Inflammatory macrophage treated with lipopolysaccharide for 4 hours (primary cell): Measurements from ENCODE around the gene SNRNP70.
"Not testable (repeated sequence)": the region's sequence is repeated elsewhere in the genome, so short reads cannot be mapped to it uniquely, and the experiment has no call there.

Source experiments
- DNase-seq: peaks from one replicate; pipeline ENCODE4 v3.0.0-alpha.2; 2020

Gene SNRNP70

GRCh38 chr19:49085020-49085867 is at the start of gene SNRNP70:
Gene SNRNP70 (plus strand): TSS chr19:49085451. CDS start chr19:49086415, 964 bp downstream.
- DNase-seq = peak; percentile 99

- peak; percentile 51 for DNase-seq
Observed at GRCh38 chr19:49036815-49037214, 48.4 kb upstream of the SNRNP70 start, which contains the start of gene CGB1. Gene CGB1 (minus strand): TSS chr19:49036895. CDS start chr19:49036711, 184 bp downstream.

- not testable (repeated sequence) for DNase-seq
Observed at GRCh38 chr19:49038111-49038510, 47.1 kb upstream of the SNRNP70 start.

GRCh38 chr19:49038557-49039276 is 46.5 kb upstream of the SNRNP70 start:
- not testable (repeated sequence) for DNase-seq

GRCh38 chr19:49039736-49040135 is 45.5 kb upstream of the SNRNP70 start:
- DNase-seq = not testable (repeated sequence)

GRCh38 chr19:49042177-49042576 is 43.1 kb upstream of the SNRNP70 start:
- no peak for DNase-seq

- not testable (repeated sequence) for DNase-seq
Observed at GRCh38 chr19:49042666-49043065, 42.6 kb upstream of the SNRNP70 start.

- not testable (repeated sequence) for DNase-seq
Observed at GRCh38 chr19:49043548-49043947, 41.7 kb upstream of the SNRNP70 start, which contains the start of gene CGB5. Gene CGB5 (plus strand): TSS chr19:49043848. CDS start chr19:49044210, 362 bp downstream.

GRCh38 chr19:49049011-49049410 is 36.2 kb upstream of the SNRNP70 start, which contains the start of gene CGB8:
Gene CGB8 (minus strand): TSS chr19:49049111. CDS start chr19:49048739, 372 bp downstream.
- DNase-seq = not testable (repeated sequence)

GRCh38 chr19:49049834-49050233 is 35.4 kb upstream of the SNRNP70 start:
- DNase-seq = not testable (repeated sequence)

- DNase-seq = not testable (repeated sequence)
Observed at GRCh38 chr19:49050376-49051033, 34.7 kb upstream of the SNRNP70 start.

GRCh38 chr19:49056101-49056901 is 28.9 kb upstream of the SNRNP70 start:
- DNase-seq = peak; percentile 30

- not testable (repeated sequence) for DNase-seq
Observed at GRCh38 chr19:49056902-49057596, 28.2 kb upstream of the SNRNP70 start.

- peak; percentile 39 for DNase-seq
Observed at GRCh38 chr19:49057636-49058234, 27.5 kb upstream of the SNRNP70 start, which contains the start of gene CGB7. Gene CGB7 (minus strand): TSS chr19:49057749. CDS start chr19:49055375, 2,374 bp downstream.

GRCh38 chr19:49058562-49058961 is 26.7 kb upstream of the SNRNP70 start:
- no peak for DNase-seq

GRCh38 chr19:49059053-49059452 is 26.2 kb upstream of the SNRNP70 start:
- no peak for DNase-seq

- DNase-seq = no peak
Observed at GRCh38 chr19:49061000-49061399, 24.3 kb upstream of the SNRNP70 start.

- no peak for DNase-seq
Observed at GRCh38 chr19:49061445-49061844, 23.8 kb upstream of the SNRNP70 start.

GRCh38 chr19:49064029-49064629 is 21.1 kb upstream of the SNRNP70 start:
- no peak for DNase-seq
